SK-N-SH treated with all-trans-retinoic acid at 6 μM for 48 hours (cell line): ENCODE measurements around the gene IL20RB.

Experiments
- ARNTL ChIP-seq: fragments of 450-650 bp; formaldehyde crosslinking; IDR thresholded peaks from 2 replicates; pipeline ENCODE4 v1.5.0; 2020; ENCODE audit warnings: low read depth, mild to moderate bottlenecking, moderate library complexity, borderline replicate concordance
- OSR1 ChIP-seq: fragments of 250-450 bp; sonication (Bioruptor Pico); IDR thresholded peaks from 2 replicates; pipeline ENCODE4 v1.8.0; 2022; ENCODE audit warnings: moderate library complexity, mild to moderate bottlenecking, inconsistent platforms
- RARB ChIP-seq: fragments of 250-450 bp; sonication (Bioruptor Pico); IDR thresholded peaks from 2 replicates; pipeline ENCODE4 v1.8.0; 2021; ENCODE audit warnings: mild to moderate bottlenecking, moderate library complexity
- ZFP3 ChIP-seq: fragments of 250-450 bp; sonication (Bioruptor Pico); IDR thresholded peaks from 2 replicates; pipeline ENCODE4 v1.5.0; 2020; ENCODE audit warnings: mild to moderate bottlenecking, moderate library complexity
- ZFP30 ChIP-seq: fragments of 450-650 bp; formaldehyde crosslinking; IDR thresholded peaks from 2 replicates; pipeline ENCODE4 v1.5.0; 2022; ENCODE audit warnings: mild to moderate bottlenecking, moderate library complexity
- ZNF565 ChIP-seq: fragments of 450-650 bp; formaldehyde crosslinking; conservative IDR thresholded peaks from 2 replicates; pipeline ENCODE4 v1.5.0; 2020; ENCODE audit warnings: low read depth, mild to moderate bottlenecking, moderate library complexity
- ZNF8 ChIP-seq: fragments of 450-650 bp; formaldehyde crosslinking; IDR thresholded peaks from 2 replicates; pipeline ENCODE4 v1.5.0; 2020; ENCODE audit warnings: mild to moderate bottlenecking, moderate library complexity
- TF ChIP-seq, protein P1 (sequence below): fragments of 250-450 bp; sonication (Bioruptor Pico); IDR thresholded peaks from 2 replicates; pipeline ENCODE4 v1.8.0; 2020; ENCODE audit warnings: mild to moderate bottlenecking, moderate library complexity, borderline replicate concordance

- TF ChIP-seq ZFP3 (CRISPR knock-in tag) (no peak), OSR1 (CRISPR knock-in tag) (no peak), RARB (no peak), ZNF565 (CRISPR knock-in tag) (no peak), ZNF8 (CRISPR knock-in tag) (no peak), ZFP30 (CRISPR knock-in tag) (no peak), ARNTL (no peak)
- TF ChIP-seq, protein P1, sequence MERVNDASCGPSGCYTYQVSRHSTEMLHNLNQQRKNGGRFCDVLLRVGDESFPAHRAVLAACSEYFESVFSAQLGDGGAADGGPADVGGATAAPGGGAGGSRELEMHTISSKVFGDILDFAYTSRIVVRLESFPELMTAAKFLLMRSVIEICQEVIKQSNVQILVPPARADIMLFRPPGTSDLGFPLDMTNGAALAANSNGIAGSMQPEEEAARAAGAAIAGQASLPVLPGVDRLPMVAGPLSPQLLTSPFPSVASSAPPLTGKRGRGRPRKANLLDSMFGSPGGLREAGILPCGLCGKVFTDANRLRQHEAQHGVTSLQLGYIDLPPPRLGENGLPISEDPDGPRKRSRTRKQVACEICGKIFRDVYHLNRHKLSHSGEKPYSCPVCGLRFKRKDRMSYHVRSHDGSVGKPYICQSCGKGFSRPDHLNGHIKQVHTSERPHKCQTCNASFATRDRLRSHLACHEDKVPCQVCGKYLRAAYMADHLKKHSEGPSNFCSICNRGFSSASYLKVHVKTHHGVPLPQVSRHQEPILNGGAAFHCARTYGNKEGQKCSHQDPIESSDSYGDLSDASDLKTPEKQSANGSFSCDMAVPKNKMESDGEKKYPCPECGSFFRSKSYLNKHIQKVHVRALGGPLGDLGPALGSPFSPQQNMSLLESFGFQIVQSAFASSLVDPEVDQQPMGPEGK = no peak
Observed at GRCh38 chr3:136916223-136916622, 41.6 kb upstream of the IL20RB start.
